Loucy (cell line): ENCODE measurements around the gene NLRC5.

Experiments used
- H2AFZ ChIP-seq: fragments of 200-600 bp; sonication (generic); 2 replicates; pipeline ENCODE4 v1.6.0; 2016; ENCODE audit warnings: antibody characterized with exemption, mild to moderate bottlenecking, low read length, moderate library complexity
- H3F3A ChIP-seq: fragments of 200-600 bp; 2 replicates; pipeline ENCODE4 v1.6.0; 2016; ENCODE audit warnings: antibody characterized with exemption, low read depth, mild to moderate bottlenecking
- H3K27me3 ChIP-seq: fragments of 200-600 bp; sonication (generic); 2 replicates; pipeline ENCODE4 v1.6.1; 2014; ENCODE audit warnings: low read length, mild to moderate bottlenecking; ENCODE audit not compliant: insufficient read depth, poor library complexity, severe bottlenecking
- H3K36me3 ChIP-seq: fragments of 200-600 bp; sonication (generic); 2 replicates; pipeline ENCODE4 v1.6.1; 2016; ENCODE audit warnings: low read length; ENCODE audit not compliant: insufficient read depth
- H3K4me1 ChIP-seq: fragments of 200-600 bp; sonication (generic); 2 replicates; pipeline ENCODE4 v1.5.1; 2014; ENCODE audit warnings: low read length, mild to moderate bottlenecking; ENCODE audit not compliant: insufficient read depth, poor library complexity, severe bottlenecking
- H3K4me2 ChIP-seq: fragments of 200-600 bp; sonication (generic); 2 replicates; pipeline ENCODE4 v1.6.0; 2014; ENCODE audit warnings: antibody characterized with exemption, low read length, low read depth, mild to moderate bottlenecking; ENCODE audit not compliant: poor library complexity, severe bottlenecking
- H3K4me3 ChIP-seq: fragments of 200-600 bp; sonication (generic); 2 replicates; pipeline ENCODE4 v1.5.1; 2014; ENCODE audit warnings: low read length, mild to moderate bottlenecking, mixed read lengths; ENCODE audit not compliant: poor library complexity, severe bottlenecking
- H3K79me2 ChIP-seq: fragments of 200-600 bp; sonication (generic); 2 replicates; pipeline ENCODE4 v1.6.1; 2014; ENCODE audit warnings: low read length; ENCODE audit not compliant: insufficient read depth
- H3K9ac ChIP-seq: fragments of 200-600 bp; sonication (generic); 2 replicates; pipeline ENCODE4 v1.6.0; 2014; ENCODE audit warnings: mild to moderate bottlenecking, low read depth, low read length, moderate library complexity; ENCODE audit not compliant: poor library complexity, severe bottlenecking
- H3K9me2 ChIP-seq: fragments of 200-600 bp; sonication (generic); replicated peaks from 2 replicates; pipeline ENCODE4 v1.6.1; 2016; ENCODE audit warnings: low read depth, low read length, mixed read lengths
- H3K9me3 ChIP-seq: fragments of 200-600 bp; sonication (generic); 2 replicates; pipeline ENCODE4 v1.6.1; 2014; ENCODE audit warnings: mild to moderate bottlenecking, antibody characterized with exemption, low read length, low read depth; ENCODE audit not compliant: insufficient read depth
- H4K20me1 ChIP-seq: fragments of 200-600 bp; sonication (generic); 2 replicates; pipeline ENCODE4 v1.6.0; 2014; ENCODE audit warnings: antibody characterized with exemption, low read length, mild to moderate bottlenecking; ENCODE audit not compliant: insufficient read depth, poor library complexity, severe bottlenecking
- EZH2phosphoT487 ChIP-seq: fragments of 200-600 bp; IDR thresholded peaks from 2 replicates; pipeline ENCODE4 v1.6.1; 2018; ENCODE audit warnings: antibody characterized with exemption, mild to moderate bottlenecking, moderate library complexity, borderline replicate concordance
- TF ChIP-seq, protein P1 (sequence below): fragments of 200-600 bp; sonication (generic); conservative IDR thresholded peaks from 2 replicates; pipeline ENCODE4 v1.5.1; 2014; ENCODE audit warnings: mild to moderate bottlenecking, antibody characterized with exemption, low read length

The NLRC5 gene

DNA sequence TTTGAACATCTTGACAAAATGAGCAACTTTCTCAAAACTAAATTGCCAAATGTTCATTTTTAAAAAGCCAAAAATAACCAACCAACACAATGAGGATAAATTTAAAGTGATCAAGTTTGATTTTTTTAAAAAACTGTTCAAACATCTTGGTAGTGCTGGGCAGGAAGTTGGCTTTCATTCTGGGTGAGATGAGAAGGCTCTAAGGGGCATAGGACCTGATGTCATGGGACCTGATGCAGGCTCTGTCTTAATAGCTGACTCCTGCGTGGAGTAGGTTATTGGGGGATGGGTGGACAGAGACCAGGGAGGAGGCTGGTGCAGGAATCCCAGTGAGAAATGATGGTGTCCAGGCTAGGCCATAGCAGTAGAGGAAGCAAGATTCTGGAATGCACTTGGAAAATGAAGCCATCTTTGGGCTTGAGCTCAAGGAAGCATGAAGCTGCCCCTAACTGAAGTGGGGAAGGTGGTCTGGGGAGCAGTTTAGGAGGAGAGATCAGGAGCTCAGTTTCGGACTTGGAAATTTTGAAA lies 20.4 kb downstream of the NLRC5 start:
- no peak overlapping the region for H3K4me3 ChIP-seq
- H3K4me2 ChIP-seq, result no peak overlapping the region
- H4K20me1 ChIP-seq, result no peaks in the 10 kb centered on the region
- H2AFZ ChIP-seq, result no peak overlapping the region
- TF ChIP-seq, protein P1, sequence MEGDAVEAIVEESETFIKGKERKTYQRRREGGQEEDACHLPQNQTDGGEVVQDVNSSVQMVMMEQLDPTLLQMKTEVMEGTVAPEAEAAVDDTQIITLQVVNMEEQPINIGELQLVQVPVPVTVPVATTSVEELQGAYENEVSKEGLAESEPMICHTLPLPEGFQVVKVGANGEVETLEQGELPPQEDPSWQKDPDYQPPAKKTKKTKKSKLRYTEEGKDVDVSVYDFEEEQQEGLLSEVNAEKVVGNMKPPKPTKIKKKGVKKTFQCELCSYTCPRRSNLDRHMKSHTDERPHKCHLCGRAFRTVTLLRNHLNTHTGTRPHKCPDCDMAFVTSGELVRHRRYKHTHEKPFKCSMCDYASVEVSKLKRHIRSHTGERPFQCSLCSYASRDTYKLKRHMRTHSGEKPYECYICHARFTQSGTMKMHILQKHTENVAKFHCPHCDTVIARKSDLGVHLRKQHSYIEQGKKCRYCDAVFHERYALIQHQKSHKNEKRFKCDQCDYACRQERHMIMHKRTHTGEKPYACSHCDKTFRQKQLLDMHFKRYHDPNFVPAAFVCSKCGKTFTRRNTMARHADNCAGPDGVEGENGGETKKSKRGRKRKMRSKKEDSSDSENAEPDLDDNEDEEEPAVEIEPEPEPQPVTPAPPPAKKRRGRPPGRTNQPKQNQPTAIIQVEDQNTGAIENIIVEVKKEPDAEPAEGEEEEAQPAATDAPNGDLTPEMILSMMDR, result no peak
- no peak for TF ChIP-seq EZH2phosphoT487
- peaks cover 20% of the 10 kb centered on the region for H3K4me1 ChIP-seq
- H3K36me3 ChIP-seq, result no peaks in the 10 kb centered on the region
- no peaks in the 10 kb centered on the region for H3K9me2 ChIP-seq
- no peak overlapping the region for H3K9ac ChIP-seq
- H3K27me3 ChIP-seq, result no peaks in the 10 kb centered on the region
- H3K79me2 ChIP-seq, result peaks cover 35% of the 10 kb centered on the region
- no peaks in the 10 kb centered on the region for H3K9me3 ChIP-seq
- 0 out of 2 replicates have a peak, but pooled peaks cover 3% of the 10 kb centered on the region for H3F3A ChIP-seq

GRCh38 chr16:57012353-57012752 lies 23.0 kb downstream of the NLRC5 start:
- Histone ChIP-seq H3K9ac (no peak overlapping the region), H3K4me1 (peaks cover 20% of the 10 kb centered on the region)
- no peak for TF ChIP-seq EZH2phosphoT487
- TF ChIP-seq, protein P1, result no peak

GRCh38 chr16:57013229-57013628 lies 23.9 kb downstream of the NLRC5 start:
- H3K4me2 ChIP-seq, result no peak overlapping the region
- peaks cover 15% of the 10 kb centered on the region for H3K36me3 ChIP-seq
- H3K4me1 ChIP-seq, result peaks cover 20% of the 10 kb centered on the region
- no peaks in the 10 kb centered on the region for H3K9me2 ChIP-seq
- H3K9ac ChIP-seq, result no peak overlapping the region
- TF ChIP-seq, protein P1, result no peak
- TF ChIP-seq EZH2phosphoT487, result no peak
- no peaks in the 10 kb centered on the region for H4K20me1 ChIP-seq
- no peak overlapping the region for H3K4me3 ChIP-seq
- H3K79me2 ChIP-seq, result peaks cover 32% of the 10 kb centered on the region
- no peak overlapping the region for H2AFZ ChIP-seq
- H3F3A ChIP-seq, result no peaks in the 10 kb centered on the region
- H3K9me3 ChIP-seq, result no peaks in the 10 kb centered on the region
- H3K27me3 ChIP-seq, result no peaks in the 10 kb centered on the region

More at GRCh38 chr16:57012353-57012752, 23.0 kb downstream of the NLRC5 start:
- Histone ChIP-seq H3K9me2 (no peaks in the 10 kb centered on the region), H2AFZ (no peak overlapping the region), H3K27me3 (no peaks in the 10 kb centered on the region), H3K36me3 (peaks cover 6% of the 10 kb centered on the region; the same call in 1 of the 2 replicates), H3K4me3 (no peak overlapping the region), H3K9me3 (no peaks in the 10 kb centered on the region), H3K79me2 (peaks cover 32% of the 10 kb centered on the region), H3K4me2 (no peak overlapping the region), H4K20me1 (no peaks in the 10 kb centered on the region), H3F3A (0 out of 2 replicates have a peak, but pooled peaks cover 3% of the 10 kb centered on the region)
